Astrocyte (in vitro differentiated cells and primary cell): Measurements from ENCODE around the gene METTL22. TPM values are rescaled to one million over a fixed set of nuclear protein-coding genes. Genes with fewer than 3 reads are reported as not detected.

Source experiments
- DNase-seq: peaks from one replicate; pipeline ENCODE4 v3.0.0-alpha.2; 2010; ENCODE audit warnings: low read depth
- FAIRE-seq: peaks from 2 replicates; lab custom pipeline; 2011; peaks lifted over from hg19 to GRCh38; lab: Jason Lieb, UNC
- H2AFZ ChIP-seq: 2 replicates; pipeline ENCODE4 v1.6.0; 2012; ENCODE audit warnings: low read depth, low read length, inconsistent platforms
- H3K27ac ChIP-seq: 2 replicates; pipeline ENCODE4 v1.5.1; 2011; ENCODE audit warnings: low read depth, low read length, inconsistent platforms
- H3K27me3 ChIP-seq: 2 replicates; pipeline ENCODE4 v1.6.0; 2011; ENCODE audit warnings: low read length, inconsistent platforms; ENCODE audit not compliant: insufficient read depth
- H3K36me3 ChIP-seq: 2 replicates; pipeline ENCODE4 v1.5.1; 2011; ENCODE audit warnings: low read length, inconsistent platforms; ENCODE audit not compliant: insufficient read depth
- H3K4me1 ChIP-seq: 2 replicates; pipeline ENCODE4 v1.5.1; 2011; ENCODE audit warnings: low read length, inconsistent platforms; ENCODE audit not compliant: insufficient read depth
- H3K4me2 ChIP-seq: 2 replicates; pipeline ENCODE4 v1.6.0; 2012; ENCODE audit warnings: low read length, inconsistent platforms
- H3K4me3 ChIP-seq: 2 replicates; pipeline ENCODE4 v1.5.1; 2011; ENCODE audit warnings: low read depth, mild to moderate bottlenecking, low read length, inconsistent platforms; ENCODE audit not compliant: insufficient read depth
- H3K79me2 ChIP-seq: 2 replicates; pipeline ENCODE4 v1.6.0; 2012; ENCODE audit warnings: mild to moderate bottlenecking, low read length, inconsistent platforms; ENCODE audit not compliant: insufficient read depth
- H3K9ac ChIP-seq: 2 replicates; pipeline ENCODE4 v1.6.0; 2012; ENCODE audit warnings: mild to moderate bottlenecking, low read length, inconsistent platforms
- H3K9me3 ChIP-seq: 2 replicates; pipeline ENCODE4 v1.5.1; 2012; ENCODE audit warnings: low read depth, mild to moderate bottlenecking, low read length, inconsistent platforms; ENCODE audit not compliant: insufficient read depth
- H4K20me1 ChIP-seq: 2 replicates; pipeline ENCODE4 v1.6.0; 2012; ENCODE audit warnings: low read length, inconsistent platforms; ENCODE audit not compliant: insufficient read depth
- H3K27ac Mint-ChIP-seq: one replicate; pipeline ENCODE4 v1.8.0; 2021; ENCODE audit warnings: mild to moderate bottlenecking, mixed read lengths; ENCODE audit not compliant: unreplicated experiment
- H3K27me3 Mint-ChIP-seq: one replicate; pipeline ENCODE4 v1.8.0; 2021; ENCODE audit warnings: low read depth, mixed read lengths; ENCODE audit not compliant: unreplicated experiment
- H3K36me3 Mint-ChIP-seq: one replicate; pipeline ENCODE4 v1.8.0; 2021; ENCODE audit warnings: low read depth, mixed read lengths; ENCODE audit not compliant: unreplicated experiment
- H3K4me1 Mint-ChIP-seq: one replicate; pipeline ENCODE4 v1.8.0; 2021; ENCODE audit warnings: low read depth, mixed read lengths; ENCODE audit not compliant: unreplicated experiment
- H3K4me3 Mint-ChIP-seq: one replicate; pipeline ENCODE4 v1.8.0; 2021; ENCODE audit warnings: mild to moderate bottlenecking, moderate library complexity, mixed read lengths; ENCODE audit not compliant: unreplicated experiment
- H3K9me3 Mint-ChIP-seq: one replicate; pipeline ENCODE4 v1.8.0; 2021; ENCODE audit warnings: mild to moderate bottlenecking, mixed read lengths; ENCODE audit not compliant: unreplicated experiment
- EZH2 ChIP-seq: IDR thresholded peaks from 2 replicates; pipeline ENCODE4 v1.6.1; 2012; ENCODE audit warnings: mild to moderate bottlenecking, low read length, inconsistent platforms; ENCODE audit not compliant: insufficient read depth
- total RNA-seq: library from RNA; stranded (reverse); gene quantifications from 2 replicates; pipeline ENCODE4 v1.2.1, GENCODE V29; 2021
- TF ChIP-seq, protein P1 (sequence below): IDR thresholded peaks from 2 replicates; pipeline ENCODE4 v1.5.1; 2011; ENCODE audit warnings: low read depth, mild to moderate bottlenecking, inconsistent platforms, low read length, moderate library complexity; ENCODE audit not compliant: insufficient read depth

The METTL22 gene
- total RNA-seq, 1 donor from 2014 or later, result 37.7 TPM

DNA sequence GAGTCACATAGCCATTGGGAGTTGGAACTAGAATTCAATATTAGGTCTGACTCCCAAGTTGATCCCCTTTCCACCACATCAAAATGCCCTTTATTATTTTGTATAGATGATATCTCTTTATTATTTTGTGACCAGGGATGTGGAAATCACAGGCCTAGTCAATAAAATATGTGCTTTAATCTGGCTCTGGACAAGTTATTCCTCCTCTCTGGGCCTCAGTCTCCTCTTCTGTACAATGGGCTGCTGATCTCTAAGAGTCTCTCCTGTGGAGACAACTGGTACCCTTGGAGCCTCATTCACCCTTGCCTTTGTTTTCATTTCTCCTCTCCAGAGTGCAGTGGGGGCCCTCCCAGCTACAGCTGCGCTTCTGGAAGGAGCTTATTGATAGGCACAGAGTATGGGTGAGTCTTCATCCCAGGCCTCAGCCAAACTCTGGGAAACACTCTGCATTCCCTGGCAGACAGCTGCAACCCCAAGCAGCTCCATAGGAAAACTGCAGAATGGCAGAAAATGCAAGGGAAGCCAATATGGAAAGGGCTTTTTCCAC lies 48.6 kb downstream of the METTL22 start:
- no peak overlapping the region for H3K4me3 Mint-ChIP-seq
- H3K27ac Mint-ChIP-seq, result no peak overlapping the region
- Histone ChIP-seq H3K4me3 (no peak overlapping the region), H2AFZ (no peak overlapping the region), H3K9me3 (no peaks in the 10 kb centered on the region), H3K79me2 (no peaks in the 10 kb centered on the region), H4K20me1 (no peaks in the 10 kb centered on the region), H3K27me3 (peaks cover 2% of the 10 kb centered on the region), H3K4me1 (peaks cover 6% of the 10 kb centered on the region), H3K4me2 (no peak overlapping the region), H3K36me3 (no peaks in the 10 kb centered on the region), H3K9ac (no peak overlapping the region), H3K27ac (no peak overlapping the region)
- H3K4me1 Mint-ChIP-seq, result no peaks in the 10 kb centered on the region
- H3K36me3 Mint-ChIP-seq, result peaks cover 3% of the 10 kb centered on the region
- FAIRE-seq (no peak), DNase-seq (no peak)
- TF ChIP-seq, protein P1, sequence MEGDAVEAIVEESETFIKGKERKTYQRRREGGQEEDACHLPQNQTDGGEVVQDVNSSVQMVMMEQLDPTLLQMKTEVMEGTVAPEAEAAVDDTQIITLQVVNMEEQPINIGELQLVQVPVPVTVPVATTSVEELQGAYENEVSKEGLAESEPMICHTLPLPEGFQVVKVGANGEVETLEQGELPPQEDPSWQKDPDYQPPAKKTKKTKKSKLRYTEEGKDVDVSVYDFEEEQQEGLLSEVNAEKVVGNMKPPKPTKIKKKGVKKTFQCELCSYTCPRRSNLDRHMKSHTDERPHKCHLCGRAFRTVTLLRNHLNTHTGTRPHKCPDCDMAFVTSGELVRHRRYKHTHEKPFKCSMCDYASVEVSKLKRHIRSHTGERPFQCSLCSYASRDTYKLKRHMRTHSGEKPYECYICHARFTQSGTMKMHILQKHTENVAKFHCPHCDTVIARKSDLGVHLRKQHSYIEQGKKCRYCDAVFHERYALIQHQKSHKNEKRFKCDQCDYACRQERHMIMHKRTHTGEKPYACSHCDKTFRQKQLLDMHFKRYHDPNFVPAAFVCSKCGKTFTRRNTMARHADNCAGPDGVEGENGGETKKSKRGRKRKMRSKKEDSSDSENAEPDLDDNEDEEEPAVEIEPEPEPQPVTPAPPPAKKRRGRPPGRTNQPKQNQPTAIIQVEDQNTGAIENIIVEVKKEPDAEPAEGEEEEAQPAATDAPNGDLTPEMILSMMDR, result no peak
- TF ChIP-seq EZH2, result no peak
- H3K9me3 Mint-ChIP-seq, result no peaks in the 10 kb centered on the region
- H3K27me3 Mint-ChIP-seq, result peaks cover 18% of the 10 kb centered on the region

DNA sequence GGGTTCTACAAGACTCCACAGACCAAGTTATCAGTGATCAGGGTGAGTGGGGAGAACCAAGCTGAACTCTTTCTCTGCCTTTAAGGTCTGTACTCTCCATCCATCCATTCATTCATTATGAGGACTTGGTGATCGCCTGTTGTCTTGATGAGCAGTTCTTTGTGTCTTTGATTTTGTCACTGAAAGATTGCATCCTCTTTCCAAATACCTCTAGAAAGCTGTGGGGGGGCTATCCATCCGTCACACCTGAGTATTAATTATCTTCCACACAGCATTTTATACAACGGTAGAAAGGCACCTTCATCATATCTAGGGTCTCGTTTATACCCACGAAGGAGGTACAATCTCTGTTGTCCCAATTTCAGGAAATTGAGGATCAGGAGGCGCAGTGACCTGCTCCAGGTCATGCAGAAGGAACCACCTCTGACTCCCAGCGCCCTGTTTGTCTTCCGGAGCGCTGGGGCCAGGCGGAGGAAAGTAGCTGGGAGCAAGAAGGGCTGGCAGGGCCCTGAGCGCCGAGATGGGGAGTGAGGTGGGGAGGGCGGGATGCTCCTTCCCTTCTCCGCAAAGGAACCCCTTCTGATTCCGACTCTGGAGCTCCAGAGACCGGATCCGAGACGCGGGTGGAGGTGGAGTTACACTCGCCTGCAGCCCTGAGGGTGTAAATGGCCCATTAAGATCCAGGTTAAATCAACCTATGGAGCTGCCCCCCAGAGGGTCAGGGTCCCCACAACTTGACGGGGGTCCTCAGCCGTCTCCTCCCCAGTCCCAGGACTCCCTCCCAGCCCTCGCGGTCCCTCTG lies 52.3 kb downstream of the METTL22 start:
- Histone ChIP-seq H3K27me3 (no peaks in the 10 kb centered on the region), H4K20me1 (peaks cover 12% of the 10 kb centered on the region), H3K9ac (peak overlapping the region; percentile 62), H2AFZ (peak overlapping the region; percentile 86), H3K4me1 (peaks cover 29% of the 10 kb centered on the region), H3K36me3 (no peaks in the 10 kb centered on the region), H3K4me2 (peak overlapping the region; percentile 88), H3K27ac (no peak overlapping the region), H3K9me3 (no peaks in the 10 kb centered on the region), H3K79me2 (no peaks in the 10 kb centered on the region), H3K4me3 (peak overlapping the region; percentile 67)
- FAIRE-seq (no peak), DNase-seq (no peak)
- Mint-ChIP-seq H3K9me3 (no peaks in the 10 kb centered on the region), H3K27me3 (peaks cover 7% of the 10 kb centered on the region), H3K27ac (no peak overlapping the region), H3K4me1 (peaks cover 22% of the 10 kb centered on the region), H3K4me3 (peak overlapping the region; percentile 80), H3K36me3 (no peaks in the 10 kb centered on the region)
- TF ChIP-seq, protein P1, result no peak
- no peak for TF ChIP-seq EZH2
